ENCODE results near the gene NT5C3B.
"Not testable (repeated sequence)": the region's sequence is repeated elsewhere in the genome, so short reads cannot be mapped to it uniquely, and the experiment has no call there.

The NT5C3B gene

GRCh38 chr17:41779954-41780353 is 56.1 kb downstream of the NT5C3B start:
- DNase-seq, result no peak

GRCh38 chr17:41777574-41778188 is 58.4 kb downstream of the NT5C3B start:
- DNase-seq, result peak; percentile 27 to 64

GRCh38 chr17:41777157-41777573 is 58.9 kb downstream of the NT5C3B start:
- no peak for DNase-seq

DNA sequence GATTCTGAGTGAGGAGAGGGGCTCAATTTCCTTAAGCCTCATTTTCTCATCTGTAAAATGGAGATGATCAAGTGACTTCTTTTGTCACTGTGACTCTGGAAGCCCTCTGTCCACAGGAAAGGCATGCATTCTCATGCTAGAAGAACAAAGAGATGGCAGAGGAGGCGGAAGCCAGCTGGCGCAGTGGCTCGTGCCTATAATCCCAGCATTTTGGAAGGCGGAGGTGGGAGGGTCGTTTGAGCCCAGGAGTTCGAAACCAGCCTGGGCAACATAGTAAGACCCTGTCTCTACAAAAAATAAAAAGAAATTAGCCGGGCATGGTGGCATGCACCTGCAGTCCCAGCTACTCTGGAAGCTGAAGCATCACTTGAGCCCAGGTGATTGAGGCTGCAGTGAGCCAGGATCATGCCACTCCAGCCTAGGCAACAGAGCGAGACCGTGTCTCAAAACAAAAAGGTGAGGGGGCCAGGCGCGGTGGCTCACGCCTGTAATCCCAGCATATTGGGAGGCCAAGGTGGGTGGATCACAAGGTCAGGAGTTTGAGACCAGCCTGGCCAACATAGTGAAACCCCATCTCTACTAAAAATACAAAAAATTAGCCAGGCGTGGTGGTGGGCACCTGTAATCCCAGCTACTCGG is 59.7 kb downstream of the NT5C3B start:
- DNase-seq, result not testable (repeated sequence)

DNA sequence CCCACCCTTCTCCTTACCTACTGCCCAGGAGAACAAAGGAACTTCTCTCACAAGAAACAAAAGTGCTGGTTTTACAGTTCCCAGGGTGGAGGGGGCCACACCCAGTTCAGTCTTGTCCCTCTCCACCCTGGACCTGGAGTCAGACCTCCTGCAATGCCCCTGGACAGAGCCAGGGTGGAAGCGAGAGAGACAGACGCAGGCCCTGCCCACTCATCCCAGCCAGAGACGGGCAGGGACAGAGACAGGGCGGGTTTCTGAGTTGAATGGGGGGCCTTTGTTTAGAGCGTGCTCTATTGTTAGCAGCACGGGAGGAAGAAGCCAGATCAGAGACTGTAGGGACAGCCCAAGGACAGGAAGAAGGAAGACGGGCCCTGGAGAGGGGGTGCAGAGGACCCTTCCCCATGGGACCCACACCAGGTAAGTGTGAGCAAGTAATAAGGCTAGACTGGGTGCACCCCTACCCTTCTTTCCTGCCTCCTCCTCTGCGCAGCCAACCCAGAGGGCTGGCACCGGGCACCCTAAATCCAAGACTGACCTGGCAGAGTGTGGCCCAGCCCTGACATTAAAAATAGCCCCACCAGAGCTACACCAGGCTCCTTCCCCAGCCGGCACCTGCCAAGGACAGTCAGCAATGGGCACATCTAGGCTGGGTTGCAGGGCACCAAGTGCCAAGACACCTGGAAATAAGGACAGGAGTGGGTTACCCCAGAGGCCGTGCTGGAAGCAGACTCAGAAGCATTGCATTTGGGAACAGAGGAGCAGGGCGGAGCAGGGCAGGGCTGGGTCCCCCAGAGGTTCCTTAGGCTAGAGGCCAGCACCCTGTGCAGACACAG is 60.4 kb downstream of the NT5C3B start:
- no peak for DNase-seq
